ENCODE measurements around the gene BCR. TPM values are rescaled to one million over a fixed set of nuclear protein-coding genes. Genes with fewer than 3 reads are reported as not detected.

The BCR gene
- total RNA-seq, 1 experiment from 2014 or later, result 6.6 TPM

- DNase-seq (ENCODE audit: low read depth), result no peak
These were observed 50.2 kb downstream of the BCR start for GRCh38 chr22:23230348-23231068.

GRCh38 chr22:23231471-23232093, 51.3 kb downstream of the BCR start:
- DNase-seq (ENCODE audit: low read depth), result no peak

- no peak for DNase-seq (ENCODE audit: low read depth)
These were observed 52.0 kb downstream of the BCR start for GRCh38 chr22:23232094-23232905.

- DNase-seq (ENCODE audit: low read depth), result no peak
These were observed 52.8 kb downstream of the BCR start for GRCh38 chr22:23233084-23233531.

GRCh38 chr22:23233752-23234408, 53.6 kb downstream of the BCR start:
- DNase-seq (ENCODE audit: low read depth), result peak; percentile 73

GRCh38 chr22:23234409-23235161, 54.3 kb downstream of the BCR start:
- no peak for DNase-seq (ENCODE audit: low read depth)

- no peak for DNase-seq (ENCODE audit: low read depth)
These were observed 55.1 kb downstream of the BCR start for GRCh38 chr22:23235425-23235824.

- no peak for DNase-seq (ENCODE audit: low read depth)
These were observed 55.7 kb downstream of the BCR start for GRCh38 chr22:23236026-23236425.

- DNase-seq (ENCODE audit: low read depth), result no peak
These were observed 56.3 kb downstream of the BCR start for GRCh38 chr22:23236440-23237184.

GRCh38 chr22:23237201-23237798, 57.0 kb downstream of the BCR start:
- DNase-seq (ENCODE audit: low read depth), result no peak

- no peak for DNase-seq (ENCODE audit: low read depth)
These were observed 57.5 kb downstream of the BCR start for GRCh38 chr22:23237841-23238240.

- no peak for DNase-seq (ENCODE audit: low read depth)
These were observed 58.4 kb downstream of the BCR start for GRCh38 chr22:23238707-23239106.

GRCh38 chr22:23239429-23239828, 59.1 kb downstream of the BCR start:
- no peak for DNase-seq (ENCODE audit: low read depth)

GRCh38 chr22:23240639-23241389, 60.5 kb downstream of the BCR start:
- no peak for DNase-seq (ENCODE audit: low read depth)

- DNase-seq (ENCODE audit: low read depth), result no peak
These were observed 61.5 kb downstream of the BCR start for GRCh38 chr22:23241562-23242472.

- no peak for DNase-seq (ENCODE audit: low read depth)
These were observed 62.2 kb downstream of the BCR start for GRCh38 chr22:23242473-23243001.

- no peak for DNase-seq (ENCODE audit: low read depth)
These were observed 62.8 kb downstream of the BCR start for GRCh38 chr22:23243006-23243573.
